ENCODE data around the gene CDH23.

CDH23 gene

GRCh38 chr10:71773221-71773971, 376.7 kb downstream of the CDH23 start, which contains the start of gene VSIR:
Gene VSIR, minus strand, starts transcription at chr10:71773520. Its CDS starts 81 bp downstream, at chr10:71773439.
- DNase-seq (ENCODE audit: low read depth in 2 of 2), result peak; percentile 92

GRCh38 chr10:71774916-71775702, 378.4 kb downstream of the CDH23 start:
- no peak for DNase-seq (ENCODE audit: low read depth in 2 of 2)

- no peak for DNase-seq (ENCODE audit: low read depth in 2 of 2)
These were observed 379.8 kb downstream of the CDH23 start for GRCh38 chr10:71776481-71776925.

GRCh38 chr10:71777213-71777985, 380.7 kb downstream of the CDH23 start:
- DNase-seq (ENCODE audit: low read depth in 2 of 2), result no peak

GRCh38 chr10:71778071-71778825, 381.5 kb downstream of the CDH23 start:
- no peak for DNase-seq (ENCODE audit: low read depth in 2 of 2)

GRCh38 chr10:71779641-71780040, 382.9 kb downstream of the CDH23 start:
- DNase-seq (ENCODE audit: low read depth in 2 of 2), result no peak

GRCh38 chr10:71780156-71780555, 383.4 kb downstream of the CDH23 start:
- DNase-seq (ENCODE audit: low read depth in 2 of 2), result no peak

- DNase-seq (ENCODE audit: low read depth in 2 of 2), result no peak
These were observed 384.0 kb downstream of the CDH23 start for GRCh38 chr10:71780719-71781118.

- no peak for DNase-seq (ENCODE audit: low read depth in 2 of 2)
These were observed 385.6 kb downstream of the CDH23 start for GRCh38 chr10:71782221-71782916.

- DNase-seq (ENCODE audit: low read depth in 2 of 2), result no peak
These were observed 386.3 kb downstream of the CDH23 start for GRCh38 chr10:71782917-71783490.

GRCh38 chr10:71783917-71784678, 387.4 kb downstream of the CDH23 start:
- no peak for DNase-seq (ENCODE audit: low read depth in 2 of 2)

- DNase-seq (ENCODE audit: low read depth in 2 of 2), result no peak
These were observed 388.1 kb downstream of the CDH23 start for GRCh38 chr10:71784679-71785272.

GRCh38 chr10:71788954-71789353, 392.2 kb downstream of the CDH23 start:
- DNase-seq (ENCODE audit: low read depth in 2 of 2), result no peak

GRCh38 chr10:71789871-71790270, 393.2 kb downstream of the CDH23 start:
- DNase-seq (ENCODE audit: low read depth in 2 of 2), result no peak

- no peak for DNase-seq (ENCODE audit: low read depth in 2 of 2)
These were observed 394.2 kb downstream of the CDH23 start for GRCh38 chr10:71790749-71791440.

GRCh38 chr10:71795248-71795647, 398.5 kb downstream of the CDH23 start:
- DNase-seq (ENCODE audit: low read depth in 2 of 2), result no peak

- DNase-seq (ENCODE audit: low read depth in 2 of 2), result no peak
These were observed 400.2 kb downstream of the CDH23 start for GRCh38 chr10:71796749-71797405.

All from stimulated activated CD8-positive, alpha-beta memory T cell treated with anti-CD3 and anti-CD28 coated beads, Interleukin-2, amount 100 ng/mL, for 48 hours (primary cell).